Gastroesophageal sphincter (tissue), 3 donors: Measurements from ENCODE around the gene ATP6V0A1.

Source experiments
- EP300 ChIP-seq: sonication (generic); formaldehyde crosslinking; IDR thresholded peaks from one replicate; pipeline ENCODE4 v1.6.1; 2017; ENCODE audit warnings: antibody characterized with exemption, mild to moderate bottlenecking
- POLR2A ChIP-seq, 2 donors: fragments of 450-650 bp; IDR thresholded peaks; one replicate each; pipeline ENCODE4 v1.6.1; 2017; ENCODE audit warnings: antibody characterized with exemption in 2 of 2, mild to moderate bottlenecking in 2 of 2, moderate library complexity in 1 of 2
- TF ChIP-seq, protein P1 (sequence below), 4 experiments: fragments of 200-600 bp in 2 of 4; fragments of 450-650 bp in 2 of 4; sonication (generic) in 1 of 4; IDR thresholded peaks; one replicate each; pipeline ENCODE4 v1.5.1; 2017 to 2019; ENCODE audit warnings: antibody characterized with exemption in 4 of 4, mild to moderate bottlenecking in 2 of 4, moderate library complexity in 2 of 4

DNA sequence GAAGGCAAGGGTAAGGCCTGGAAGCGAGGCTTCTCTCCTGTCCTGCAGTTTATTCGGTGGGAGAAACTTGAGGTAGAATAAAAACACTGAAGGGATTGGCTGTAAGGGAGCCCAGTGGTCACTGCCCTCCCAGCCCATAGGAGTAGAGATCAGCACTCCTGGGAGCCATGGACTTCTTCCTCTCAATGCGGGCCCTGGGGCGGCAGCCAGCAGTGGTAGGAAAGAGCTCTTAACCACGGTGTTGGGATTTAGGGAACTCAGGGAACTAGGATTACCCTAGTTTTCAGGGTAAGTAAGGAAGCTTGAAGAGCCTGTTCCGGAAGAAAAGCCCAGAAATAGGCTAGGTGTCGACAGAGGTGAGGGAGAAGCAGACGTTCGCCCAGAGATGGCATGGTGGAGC lies 53.6 kb downstream of the ATP6V0A1 start:
- TF ChIP-seq POLR2A (IDR thresholded peaks at IDR 0.05) (no peak), EP300 (no peak)
- TF ChIP-seq, protein P1, sequence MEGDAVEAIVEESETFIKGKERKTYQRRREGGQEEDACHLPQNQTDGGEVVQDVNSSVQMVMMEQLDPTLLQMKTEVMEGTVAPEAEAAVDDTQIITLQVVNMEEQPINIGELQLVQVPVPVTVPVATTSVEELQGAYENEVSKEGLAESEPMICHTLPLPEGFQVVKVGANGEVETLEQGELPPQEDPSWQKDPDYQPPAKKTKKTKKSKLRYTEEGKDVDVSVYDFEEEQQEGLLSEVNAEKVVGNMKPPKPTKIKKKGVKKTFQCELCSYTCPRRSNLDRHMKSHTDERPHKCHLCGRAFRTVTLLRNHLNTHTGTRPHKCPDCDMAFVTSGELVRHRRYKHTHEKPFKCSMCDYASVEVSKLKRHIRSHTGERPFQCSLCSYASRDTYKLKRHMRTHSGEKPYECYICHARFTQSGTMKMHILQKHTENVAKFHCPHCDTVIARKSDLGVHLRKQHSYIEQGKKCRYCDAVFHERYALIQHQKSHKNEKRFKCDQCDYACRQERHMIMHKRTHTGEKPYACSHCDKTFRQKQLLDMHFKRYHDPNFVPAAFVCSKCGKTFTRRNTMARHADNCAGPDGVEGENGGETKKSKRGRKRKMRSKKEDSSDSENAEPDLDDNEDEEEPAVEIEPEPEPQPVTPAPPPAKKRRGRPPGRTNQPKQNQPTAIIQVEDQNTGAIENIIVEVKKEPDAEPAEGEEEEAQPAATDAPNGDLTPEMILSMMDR (IDR thresholded peaks at IDR 0.05), result no peak
